Amniotic stem cell (primary cell): ENCODE data around the gene PRPH.
A peak's percentile ranks its signal among the peaks of the same experiment; 100 is the strongest.
"Not testable (repeated sequence)": the region's sequence is repeated elsewhere in the genome, so short reads cannot be mapped to it uniquely, and the experiment has no call there.

ENCODE experiments used
- DNase-seq: peaks from one replicate; lab custom pipeline; 2025; lab: John Stamatoyannopoulos, UW

PRPH gene

DNA sequence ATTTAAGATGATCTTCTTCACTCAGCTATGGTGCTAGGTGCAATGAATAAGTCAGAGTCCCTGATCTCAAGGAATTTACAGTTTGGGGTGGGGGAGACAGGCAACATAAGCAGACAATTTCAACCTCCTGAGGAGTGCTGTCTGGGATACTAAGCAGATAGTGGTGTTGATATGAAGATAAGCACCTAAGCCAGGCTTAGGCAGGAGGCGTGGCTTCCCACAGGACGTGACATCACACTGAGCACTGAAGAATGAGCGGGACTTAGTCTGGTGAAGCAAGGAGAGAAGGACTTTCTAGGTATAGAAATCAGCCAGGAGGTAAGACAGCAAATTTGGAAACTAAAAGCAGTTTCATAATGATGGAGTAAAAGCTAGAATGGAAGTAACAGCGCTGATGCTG lies 6.8 kb downstream of the PRPH start:
- no peak for DNase-seq

DNA sequence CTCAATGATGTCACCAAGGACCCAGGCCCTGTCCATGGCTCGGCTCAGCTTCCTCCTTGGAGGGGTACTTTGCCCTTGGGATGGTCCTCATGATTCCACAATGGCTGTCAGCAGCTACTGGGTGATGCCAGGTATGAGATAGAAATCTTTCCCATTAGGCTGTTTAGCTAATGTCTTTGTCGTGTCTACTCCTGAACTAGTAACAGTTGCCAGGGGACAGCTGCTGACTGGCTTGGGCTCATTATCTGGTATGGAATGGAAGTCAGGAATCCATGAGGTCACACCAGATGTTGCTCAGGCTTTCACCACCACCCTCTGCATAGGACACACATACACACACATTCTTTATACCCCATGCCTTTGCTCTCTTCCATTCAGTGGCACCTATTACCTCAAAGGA lies 9.2 kb downstream of the PRPH start:
- DNase-seq: no peak

DNA sequence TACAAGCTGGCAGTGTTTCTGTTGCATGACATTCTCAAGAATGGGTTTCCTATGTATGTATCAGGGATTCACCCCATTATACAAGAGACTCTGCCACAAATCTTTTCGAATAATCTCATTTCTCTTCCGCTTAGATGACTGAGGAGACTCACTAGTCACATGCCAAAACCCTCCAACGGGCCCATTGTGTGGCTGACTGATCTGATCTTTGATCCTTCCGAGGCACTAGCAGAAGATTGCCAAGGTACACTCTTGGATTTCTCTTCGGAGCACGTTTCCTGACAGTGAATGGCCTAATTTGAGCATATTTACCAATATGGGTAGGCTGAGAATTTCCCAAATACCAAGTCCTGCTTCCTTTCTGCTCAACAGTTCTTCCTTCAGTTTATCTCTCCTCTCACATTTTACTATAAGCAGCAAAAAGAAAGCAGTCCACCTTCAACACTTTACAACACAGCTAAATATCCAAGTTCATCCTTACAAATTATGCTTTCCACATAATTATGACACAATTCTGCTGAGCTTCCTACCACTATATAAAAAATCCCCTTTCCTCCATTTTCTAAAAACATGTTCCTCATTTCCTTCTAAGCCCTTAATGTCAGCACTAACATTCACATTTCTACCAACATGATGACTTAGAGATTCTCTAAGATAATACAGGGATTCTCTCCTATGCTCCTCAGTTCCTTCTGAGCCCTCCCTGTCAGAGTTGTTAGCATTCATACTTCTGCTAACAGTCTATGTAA lies 11.0 kb downstream of the PRPH start:
- no peak for DNase-seq

DNA sequence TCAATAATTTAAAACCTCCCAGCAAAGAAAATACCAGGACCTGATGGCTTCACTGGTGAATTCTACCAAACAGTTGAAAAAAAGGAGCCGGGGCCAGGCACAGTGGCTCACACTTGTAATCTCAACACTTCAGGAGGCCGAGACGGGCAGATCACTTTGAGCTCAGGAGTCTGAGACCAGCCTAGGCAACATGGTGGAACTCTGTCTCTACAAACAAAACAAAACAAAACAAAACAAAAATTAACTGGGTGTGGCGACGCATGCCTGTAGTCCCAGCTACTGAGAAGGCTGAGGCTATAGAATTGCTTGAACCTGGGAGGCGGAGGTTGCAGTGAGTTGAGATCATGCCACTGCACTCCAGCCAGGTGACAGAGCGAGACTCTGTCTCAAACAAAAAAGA lies 14.4 kb downstream of the PRPH start:
- no peak for DNase-seq

DNA sequence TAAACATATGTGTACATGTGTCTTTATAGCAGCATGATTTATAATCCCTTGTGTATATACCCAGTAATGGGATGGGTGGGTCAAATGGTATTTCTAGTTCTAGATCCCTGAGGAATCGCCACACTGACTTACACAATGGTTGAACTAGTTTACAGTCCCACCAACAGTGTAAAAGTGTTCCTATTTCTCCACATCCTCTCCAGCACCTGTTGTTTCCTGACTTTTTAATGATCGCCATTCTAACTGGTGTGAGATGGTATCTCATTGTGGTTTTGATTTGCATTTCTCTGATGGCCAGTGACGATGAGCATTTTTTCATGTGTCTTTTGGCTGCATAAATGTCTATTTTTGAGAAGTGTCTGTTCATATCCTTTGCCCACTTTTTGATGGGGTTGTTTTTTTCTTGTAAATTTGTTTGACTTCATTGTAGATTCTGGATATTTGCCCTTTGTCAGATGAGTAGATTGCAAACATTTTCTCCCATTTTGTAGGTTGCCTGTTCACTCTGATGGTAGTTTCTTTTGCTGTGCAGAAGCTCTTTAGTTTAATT lies 15.6 kb downstream of the PRPH start:
- not testable (repeated sequence) for DNase-seq

DNA sequence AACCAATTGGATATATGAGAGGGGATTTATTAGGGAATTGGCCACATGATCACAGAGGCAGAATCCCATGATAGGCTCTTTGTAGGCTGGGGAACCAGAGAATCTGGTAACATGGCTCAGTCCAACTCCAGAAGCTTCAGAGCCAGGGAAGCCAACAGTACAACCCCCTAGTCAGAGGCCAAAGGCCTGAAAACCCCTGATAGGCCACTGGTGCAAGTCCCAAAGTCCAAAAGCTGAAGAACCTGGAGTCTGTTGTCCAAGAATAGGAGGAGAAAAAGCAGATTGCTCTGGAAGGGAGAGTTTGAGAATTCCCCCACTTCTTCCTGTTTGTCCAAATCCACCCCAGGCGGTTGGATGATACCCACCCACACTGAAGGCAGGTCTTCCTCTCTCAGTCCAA lies 19.9 kb downstream of the PRPH start:
- DNase-seq: no peak

DNA sequence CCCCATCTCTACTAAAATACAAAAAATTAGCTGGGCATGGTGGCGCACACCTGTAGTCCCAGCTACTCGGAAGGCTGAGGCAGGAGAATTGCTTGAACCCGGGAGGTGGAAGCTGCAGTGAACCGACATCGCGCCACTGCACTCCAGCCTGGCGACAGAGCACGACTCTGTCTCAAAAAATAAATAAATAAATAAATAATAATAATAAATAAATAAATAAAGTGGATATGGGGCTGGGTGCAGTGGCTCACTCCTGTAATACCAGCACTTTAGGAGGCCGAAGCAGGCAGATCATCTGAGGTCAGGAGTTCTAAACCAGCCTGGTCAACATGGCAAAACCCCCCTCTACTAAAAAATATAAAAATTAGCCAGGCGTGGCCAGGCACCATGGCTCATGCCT lies 22.2 kb downstream of the PRPH start:
- DNase-seq: not testable (repeated sequence)

DNA sequence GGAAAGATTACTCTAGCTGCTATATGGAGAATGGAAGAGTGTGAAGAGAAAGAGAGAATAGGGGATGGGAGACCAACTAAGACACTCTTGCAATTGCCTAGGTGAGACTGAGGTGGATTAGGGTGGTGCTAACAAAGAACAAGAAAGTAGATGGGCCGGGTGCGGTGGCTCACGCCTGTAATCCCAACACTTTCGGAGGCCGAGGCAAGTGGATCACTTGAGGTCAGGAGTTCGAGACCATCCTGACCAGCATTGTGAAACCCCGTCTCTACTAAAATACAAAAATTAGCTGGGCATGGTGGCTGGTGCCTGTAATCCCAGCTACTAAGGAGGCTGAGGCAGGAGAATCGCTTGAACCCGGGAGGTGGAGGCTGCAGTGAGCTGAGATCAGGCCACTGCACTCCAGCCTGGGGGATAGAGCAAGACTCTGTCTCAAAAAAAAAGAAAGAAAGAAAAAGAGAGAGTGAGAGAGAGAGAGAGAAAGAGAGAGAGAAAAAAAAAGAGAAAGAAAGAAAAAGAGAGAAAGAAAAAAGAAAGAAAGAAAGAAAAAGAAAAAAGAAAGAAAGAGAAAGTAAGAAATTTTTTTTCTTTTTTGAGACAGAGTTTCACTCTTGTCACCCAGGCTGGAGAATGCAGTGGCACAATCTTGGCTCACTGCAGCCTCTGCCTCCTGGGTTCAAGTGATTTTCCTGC lies 25.6 kb downstream of the PRPH start:
- DNase-seq: not testable (repeated sequence)

DNA sequence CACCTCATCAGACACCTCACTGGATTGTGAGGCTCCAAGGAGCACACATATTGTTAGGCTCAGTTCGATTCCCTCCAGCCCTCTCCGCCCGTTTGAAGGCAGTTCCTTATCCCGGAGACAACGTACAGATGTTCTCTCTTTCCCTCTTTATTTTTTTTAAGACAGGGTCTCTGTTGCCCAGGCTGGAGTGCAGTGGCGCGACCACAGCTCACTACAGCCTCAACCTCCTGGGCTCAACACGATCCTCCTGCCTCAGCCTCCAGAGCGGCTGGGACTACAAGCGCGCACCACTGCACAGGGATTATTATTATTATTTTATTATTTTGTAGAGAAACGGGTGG lies 27.4 kb downstream of the PRPH start:
- no peak for DNase-seq

DNA sequence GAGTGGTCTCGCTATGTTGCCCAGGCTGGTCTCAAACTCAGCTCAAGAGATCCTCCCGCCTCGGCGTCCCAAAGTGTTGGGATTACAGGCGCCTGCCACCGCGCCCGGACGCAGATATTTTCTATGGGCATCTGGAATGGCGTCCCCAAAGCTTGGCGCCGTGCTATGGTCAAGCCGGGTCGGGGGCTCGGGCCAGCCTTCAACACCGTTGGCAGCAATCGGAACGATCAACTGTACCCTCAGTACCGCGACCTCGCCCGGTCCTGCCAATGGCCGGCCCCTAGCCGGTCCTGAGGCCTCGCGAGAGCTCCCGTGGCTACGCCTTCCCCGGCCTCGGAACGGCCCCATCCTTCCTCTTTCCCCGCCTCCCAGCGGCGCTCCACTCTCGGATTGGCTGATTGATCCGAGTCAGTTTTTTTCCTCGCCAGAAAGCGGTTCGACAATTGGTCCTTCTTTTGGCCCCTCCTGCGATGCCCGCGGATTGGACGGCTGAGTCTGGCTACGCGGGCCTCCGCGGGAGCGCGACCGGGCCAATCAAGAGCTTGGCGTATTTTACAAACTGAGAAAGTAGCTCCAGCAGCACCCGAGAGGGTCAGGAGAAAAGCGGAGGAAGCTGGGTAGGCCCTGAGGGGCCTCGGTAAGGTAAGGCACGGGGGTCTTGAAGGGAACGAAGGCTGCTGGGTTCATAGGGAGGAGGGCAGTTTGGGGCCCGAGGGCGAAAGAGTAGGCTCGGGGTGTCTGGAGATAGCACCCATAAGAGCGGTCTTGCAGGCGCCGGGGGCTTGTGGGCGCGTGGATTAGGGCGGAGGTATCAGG lies 28.0 kb downstream of the PRPH start, which contains the start of gene TROAP:
Gene TROAP, plus strand, starts transcription at position 548 of the 816 bp plus-strand sequence. CDS start 354 bp downstream, outside the sequence.
- peak; percentile 99 for DNase-seq

DNA sequence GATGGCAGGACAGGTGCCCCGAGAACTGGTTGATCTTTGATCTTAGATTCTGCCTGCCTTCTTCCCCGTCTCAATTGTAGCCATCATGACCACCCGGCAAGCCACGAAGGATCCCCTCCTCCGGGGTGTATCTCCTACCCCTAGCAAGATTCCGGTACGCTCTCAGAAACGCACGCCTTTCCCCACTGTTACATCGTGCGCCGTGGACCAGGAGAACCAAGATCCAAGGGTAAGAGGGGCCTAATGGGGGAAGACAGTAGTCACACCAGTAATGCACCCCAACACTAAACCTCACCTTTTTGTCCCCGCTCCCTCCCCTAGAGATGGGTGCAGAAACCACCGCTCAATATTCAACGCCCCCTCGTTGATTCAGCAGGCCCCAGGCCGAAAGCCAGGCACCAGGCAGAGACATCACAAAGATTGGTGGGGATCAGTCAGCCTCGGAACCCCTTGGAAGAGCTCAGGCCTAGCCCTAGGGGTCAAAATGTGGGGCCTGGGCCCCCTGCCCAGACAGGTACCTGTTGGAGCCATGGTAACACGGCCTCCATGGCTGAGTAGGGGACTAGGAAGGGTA lies 28.7 kb downstream of the PRPH start:
- no peak for DNase-seq

DNA sequence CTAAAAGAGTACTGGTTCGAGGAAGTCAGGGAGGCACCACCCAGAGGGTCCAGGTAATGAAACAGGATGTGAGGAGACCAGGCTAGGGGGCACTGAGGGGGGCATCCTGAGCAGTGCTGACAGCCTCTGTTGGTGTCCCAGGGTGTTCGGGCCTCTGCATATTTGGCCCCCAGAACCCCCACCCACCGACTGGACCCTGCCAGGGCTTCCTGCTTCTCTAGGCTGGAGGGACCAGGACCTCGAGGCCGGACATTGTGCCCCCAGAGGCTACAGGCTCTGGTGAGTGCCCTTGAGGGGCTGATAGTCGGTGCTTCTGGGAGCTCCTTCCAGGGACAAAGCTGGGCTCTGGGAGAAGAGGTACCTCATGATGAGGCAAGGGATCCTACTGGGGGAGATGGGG lies 30.7 kb downstream of the PRPH start:
- no peak for DNase-seq

DNA sequence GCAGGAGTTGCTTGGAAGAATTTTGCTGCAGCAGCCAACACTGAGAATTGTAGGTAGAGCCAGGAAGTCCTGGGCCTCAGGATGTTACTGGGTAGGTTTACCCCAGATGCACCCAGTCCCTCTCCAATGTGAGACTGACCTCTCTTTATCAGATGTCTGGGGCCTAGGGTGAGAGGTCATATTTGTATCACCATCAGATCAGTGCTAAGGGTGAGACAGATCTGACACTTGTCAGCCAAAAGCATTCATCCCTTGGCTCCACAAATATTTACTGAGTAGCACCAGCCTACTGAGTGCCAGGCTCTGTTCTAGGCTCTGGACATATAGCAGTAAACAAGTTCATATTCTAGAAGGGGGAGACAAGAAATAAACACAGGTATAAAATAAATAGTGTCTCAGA lies 32.4 kb downstream of the PRPH start:
- no peak for DNase-seq

DNA sequence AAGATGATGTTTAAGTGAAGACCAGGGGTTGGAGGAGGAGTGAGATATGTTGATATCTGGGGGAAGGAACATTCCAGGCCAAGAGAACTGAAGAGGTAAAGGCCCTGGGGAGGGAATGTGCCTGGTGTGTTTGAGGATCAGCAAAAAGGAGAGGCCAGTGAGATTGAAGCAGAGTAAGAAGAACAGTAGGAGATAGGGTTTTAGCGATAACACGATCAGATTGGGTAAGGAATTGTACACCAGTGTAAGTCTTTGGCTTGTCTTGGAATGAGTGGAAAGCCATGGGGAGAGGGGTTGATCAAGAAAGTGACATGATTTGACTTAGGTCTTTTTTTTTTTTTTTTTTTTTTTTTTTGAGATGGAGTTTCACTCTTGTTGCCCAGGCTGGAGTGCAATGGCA lies 32.9 kb downstream of the PRPH start:
- DNase-seq: no peak

DNA sequence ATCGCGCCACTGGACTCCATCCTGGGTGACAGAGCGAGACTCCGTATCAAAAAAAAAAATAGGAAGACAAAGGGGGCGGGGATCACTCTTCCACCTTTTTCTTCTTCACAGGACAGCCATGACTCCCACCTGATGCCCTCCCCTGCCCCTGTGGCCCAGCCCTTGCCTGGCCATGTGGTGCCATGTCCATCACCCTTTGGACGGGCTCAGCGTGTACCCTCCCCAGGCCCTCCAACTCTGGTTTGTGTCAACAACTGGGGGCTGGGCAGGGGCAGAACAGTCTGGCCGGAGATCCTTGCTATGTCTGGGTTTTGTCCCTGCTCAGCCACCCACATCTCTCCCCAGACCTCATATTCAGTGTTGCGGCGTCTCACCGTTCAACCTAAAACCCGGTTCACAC lies 33.9 kb downstream of the PRPH start:
- no peak for DNase-seq

DNA sequence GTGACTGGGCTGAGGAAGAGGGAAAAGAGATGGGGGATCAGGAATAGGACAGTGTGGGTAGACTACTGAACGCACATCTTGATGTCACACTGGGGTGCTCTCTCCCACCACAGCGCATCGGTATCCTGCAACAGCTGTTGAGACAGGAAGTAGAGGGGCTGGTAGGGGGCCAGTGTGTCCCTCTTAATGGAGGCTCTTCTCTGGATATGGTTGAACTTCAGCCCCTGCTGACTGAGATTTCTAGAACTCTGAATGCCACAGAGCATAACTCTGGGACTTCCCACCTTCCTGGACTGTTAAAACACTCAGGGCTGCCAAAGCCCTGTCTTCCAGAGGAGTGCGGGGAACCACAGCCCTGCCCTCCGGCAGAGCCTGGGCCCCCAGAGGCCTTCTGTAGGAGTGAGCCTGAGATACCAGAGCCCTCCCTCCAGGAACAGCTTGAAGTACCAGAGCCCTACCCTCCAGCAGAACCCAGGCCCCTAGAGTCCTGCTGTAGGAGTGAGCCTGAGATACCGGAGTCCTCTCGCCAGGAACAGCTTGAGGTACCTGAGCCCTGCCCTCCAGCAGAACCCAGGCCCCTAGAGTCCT lies 35.2 kb downstream of the PRPH start:
- no peak for DNase-seq

DNA sequence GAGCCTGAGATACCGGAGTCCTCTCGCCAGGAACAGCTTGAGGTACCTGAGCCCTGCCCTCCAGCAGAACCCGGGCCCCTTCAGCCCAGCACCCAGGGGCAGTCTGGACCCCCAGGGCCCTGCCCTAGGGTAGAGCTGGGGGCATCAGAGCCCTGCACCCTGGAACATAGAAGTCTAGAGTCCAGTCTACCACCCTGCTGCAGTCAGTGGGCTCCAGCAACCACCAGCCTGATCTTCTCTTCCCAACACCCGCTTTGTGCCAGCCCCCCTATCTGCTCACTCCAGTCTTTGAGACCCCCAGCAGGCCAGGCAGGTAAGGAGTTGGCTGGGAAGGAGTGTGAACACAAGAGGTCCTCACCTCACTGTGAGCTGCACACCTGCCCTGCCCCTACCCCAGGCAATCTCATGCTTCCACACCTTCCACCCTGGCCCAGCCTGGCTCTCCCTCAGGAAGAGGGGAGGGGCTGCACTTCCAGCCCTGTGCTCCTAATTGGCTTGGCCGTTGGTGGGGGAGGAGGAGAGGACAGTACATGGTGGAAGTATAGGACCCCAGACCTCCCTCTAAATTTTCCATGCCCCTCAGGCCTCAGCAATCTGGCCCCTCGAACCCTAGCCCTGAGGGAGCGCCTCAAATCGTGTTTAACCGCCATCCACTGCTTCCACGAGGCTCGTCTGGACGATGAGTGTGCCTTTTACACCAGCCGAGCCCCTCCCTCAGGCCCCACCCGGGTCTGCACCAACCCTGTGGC lies 35.9 kb downstream of the PRPH start:
- no peak for DNase-seq

DNA sequence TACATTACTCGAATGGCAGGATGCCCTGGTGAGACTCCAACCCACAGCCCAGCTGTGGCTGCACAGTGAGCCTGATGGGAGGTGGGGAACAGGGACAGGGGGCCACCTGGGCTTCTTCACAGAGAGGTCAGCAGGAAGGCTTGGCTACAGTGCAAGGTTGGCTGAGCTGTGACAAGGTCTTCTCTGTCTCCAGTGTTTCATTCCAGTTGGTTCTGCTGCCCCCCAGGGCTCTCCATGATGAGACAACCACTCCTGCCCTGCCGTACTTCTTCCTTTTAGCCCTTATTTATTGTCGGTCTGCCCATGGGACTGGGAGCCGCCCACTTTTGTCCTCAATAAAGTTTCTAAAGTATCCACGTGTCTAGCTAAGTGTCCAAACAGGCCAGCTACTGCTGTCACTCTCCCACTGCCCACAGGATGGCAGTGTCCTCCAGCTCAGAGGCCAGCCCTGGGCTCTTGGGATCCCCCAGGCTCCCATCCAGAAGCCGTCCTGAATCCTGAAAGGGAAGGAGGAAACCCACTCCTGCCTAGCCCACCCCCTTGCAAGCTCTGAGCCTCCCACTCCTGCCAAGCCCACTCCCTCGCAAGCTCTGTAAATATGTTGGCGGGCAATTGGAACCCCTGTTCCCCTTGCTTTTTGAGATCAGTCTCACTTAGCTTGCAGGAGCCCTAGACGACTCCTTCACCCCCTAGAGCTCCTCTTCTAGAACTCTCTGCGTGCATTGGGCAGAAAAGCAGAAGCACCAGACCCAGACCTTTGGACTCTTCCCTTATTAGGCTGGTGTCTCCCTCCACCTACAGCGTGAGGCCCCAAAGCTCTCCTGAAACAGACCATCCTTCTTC lies 36.7 kb downstream of the PRPH start:
- peak; percentile 72 for DNase-seq

DNA sequence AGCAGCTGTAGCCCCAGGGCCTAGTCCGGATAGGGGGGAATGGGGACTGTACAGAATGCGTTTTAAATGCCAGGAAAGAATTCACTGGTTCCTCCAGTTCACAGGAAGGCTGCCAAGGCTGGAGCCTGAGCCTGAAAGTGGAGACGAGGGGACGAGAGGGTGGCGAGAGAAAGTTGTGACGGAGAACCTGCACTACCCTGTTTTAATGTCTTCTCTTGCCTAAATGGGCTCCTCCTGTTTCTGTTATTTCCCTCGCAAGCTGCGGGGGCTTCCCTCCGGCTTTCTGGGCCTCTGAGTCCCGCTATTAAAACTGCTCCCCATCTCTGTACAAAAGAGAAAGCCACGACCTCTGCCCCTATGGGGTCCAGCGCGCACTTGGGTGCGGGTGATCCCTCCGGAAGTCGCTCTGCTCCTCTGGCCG lies 37.5 kb downstream of the PRPH start:
- DNase-seq: no peak

DNA sequence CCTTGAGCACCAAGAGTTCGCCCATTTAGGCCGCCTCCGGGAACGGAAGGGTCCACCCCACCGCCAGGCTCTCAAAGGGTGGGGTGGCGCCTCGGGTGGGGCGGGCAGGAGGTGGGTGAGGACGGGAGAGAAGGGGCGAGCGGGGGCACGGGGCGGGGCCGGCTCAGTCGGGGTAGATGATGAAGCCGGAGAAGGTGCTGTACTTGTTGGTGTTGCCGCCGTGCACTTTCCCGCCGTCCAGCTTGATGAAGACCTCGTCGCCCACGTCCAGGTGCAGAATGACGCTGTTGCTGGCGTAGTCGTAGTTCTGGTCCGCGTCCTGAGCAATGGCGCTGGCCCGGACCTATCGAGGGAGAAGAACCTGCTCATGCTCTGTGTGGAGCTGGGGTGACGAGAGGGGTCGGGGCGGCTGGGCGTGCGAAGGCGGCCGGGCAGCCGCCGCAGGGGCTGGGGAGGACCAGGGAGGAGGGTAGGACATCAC lies 38.0 kb downstream of the PRPH start:
- no peak for DNase-seq
